ENCODE measurements around the gene ATP7B.
A peak's percentile ranks its signal among the peaks of the same experiment; 100 is the strongest.
"Not testable (repeated sequence)": the region's sequence is repeated elsewhere in the genome, so short reads cannot be mapped to it uniquely, and the experiment has no call there.

ATP7B gene

GRCh38 chr13:52010890-52011631 lies at the start of gene ATP7B:
TSS of gene ATP7B (minus strand) at chr13:52011450. CDS start at chr13:52011337, 113 bp downstream.
- peak; percentile 13 for ATAC-seq

GRCh38 chr13:52053460-52053859 lies 42.2 kb upstream of the ATP7B start:
- no peaks in the 10 kb centered on the region for H3K4me1 Mint-ChIP-seq
- peaks cover 2% of the 10 kb centered on the region for H3K36me3 Mint-ChIP-seq (ENCODE audit: low read depth)
- peaks cover 4% of the 10 kb centered on the region for H3K27me3 Mint-ChIP-seq
- peaks cover 19% of the 10 kb centered on the region for H3K9me3 Mint-ChIP-seq
- H3K27ac Mint-ChIP-seq = no peak overlapping the region
- ATAC-seq (no peak), DNase-seq (no peak)
- H3K4me3 Mint-ChIP-seq = no peak overlapping the region

More at GRCh38 chr13:52010890-52011631, at the start of gene ATP7B:
- Mint-ChIP-seq H3K36me3 (ENCODE audit: low read depth) (peaks cover 4% of the 10 kb centered on the region), H3K27me3 (peaks cover 23% of the 10 kb centered on the region), H3K27ac (peak within 1 kb of the TSS; percentile 92), H3K9me3 (no peaks in the 10 kb centered on the region), H3K4me3 (peak within 1 kb of the TSS; percentile 99), H3K4me1 (peaks cover 18% of the 10 kb centered on the region)
- peak; percentile 24 for DNase-seq

DNA sequence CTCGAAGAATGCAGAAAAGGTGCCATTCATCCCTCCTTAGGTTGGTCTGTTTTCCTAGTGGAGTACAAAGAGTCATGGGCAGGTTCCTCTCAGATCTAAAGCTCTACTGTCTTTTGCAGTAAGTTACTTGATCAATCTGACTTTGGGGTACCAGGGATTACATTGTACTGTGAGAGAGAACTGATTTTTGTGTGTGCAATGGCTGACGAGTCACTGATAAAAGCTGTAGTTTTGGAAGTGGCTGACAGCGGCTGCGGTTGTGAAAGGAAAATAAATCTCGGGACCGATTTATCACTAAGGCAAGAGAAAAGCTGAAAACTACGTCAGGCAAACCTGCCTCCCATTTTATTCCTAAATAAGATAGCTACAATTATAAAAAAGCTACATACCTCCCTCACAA lies 40.1 kb upstream of the ATP7B start:
- no peak for ATAC-seq
- H3K9me3 Mint-ChIP-seq = peaks cover 19% of the 10 kb centered on the region
- peaks cover 4% of the 10 kb centered on the region for H3K27me3 Mint-ChIP-seq
- H3K4me1 Mint-ChIP-seq = no peaks in the 10 kb centered on the region
- no peak overlapping the region for H3K27ac Mint-ChIP-seq
- DNase-seq = no peak
- peaks cover 2% of the 10 kb centered on the region for H3K36me3 Mint-ChIP-seq (ENCODE audit: low read depth)
- H3K4me3 Mint-ChIP-seq = no peak overlapping the region

DNA sequence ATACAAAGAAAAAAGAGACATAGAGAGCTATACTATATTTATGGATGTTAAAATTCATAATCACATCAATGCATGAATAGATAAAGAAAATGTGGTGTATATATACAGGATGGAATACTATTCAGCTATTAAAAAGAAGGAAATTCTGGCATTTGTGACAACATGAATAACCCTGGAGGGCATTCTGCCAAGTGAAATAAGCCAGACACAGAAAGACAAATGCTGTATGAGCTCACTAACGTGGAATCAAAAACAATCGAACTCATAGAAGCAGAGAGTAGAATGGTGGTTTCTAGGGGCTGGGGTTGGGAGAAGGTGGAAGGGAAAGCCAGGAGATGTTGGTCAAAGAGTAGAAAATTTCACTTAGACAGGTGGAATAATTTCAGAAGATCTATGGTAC lies 37.3 kb upstream of the ATP7B start:
- Mint-ChIP-seq H3K27me3 (peaks cover 4% of the 10 kb centered on the region), H3K4me1 (no peaks in the 10 kb centered on the region), H3K36me3 (ENCODE audit: low read depth) (peaks cover 7% of the 10 kb centered on the region), H3K9me3 (peaks cover 19% of the 10 kb centered on the region), H3K27ac (no peak overlapping the region), H3K4me3 (no peak overlapping the region)
- DNase-seq (no peak), ATAC-seq (no peak)

GRCh38 chr13:52047463-52047862 lies 36.2 kb upstream of the ATP7B start:
- DNase-seq (no peak), ATAC-seq (no peak)
- peaks cover 19% of the 10 kb centered on the region for H3K9me3 Mint-ChIP-seq
- H3K4me1 Mint-ChIP-seq = no peaks in the 10 kb centered on the region
- peaks cover 7% of the 10 kb centered on the region for H3K36me3 Mint-ChIP-seq (ENCODE audit: low read depth)
- no peak overlapping the region for H3K4me3 Mint-ChIP-seq
- no peak overlapping the region for H3K27ac Mint-ChIP-seq
- H3K27me3 Mint-ChIP-seq = peaks cover 4% of the 10 kb centered on the region

GRCh38 chr13:52043675-52044074 lies 32.4 kb upstream of the ATP7B start:
- H3K4me3 Mint-ChIP-seq = no peak overlapping the region
- H3K27me3 Mint-ChIP-seq = peaks cover 1% of the 10 kb centered on the region
- no peak for DNase-seq
- H3K9me3 Mint-ChIP-seq = peaks cover 15% of the 10 kb centered on the region
- peaks cover 10% of the 10 kb centered on the region for H3K36me3 Mint-ChIP-seq (ENCODE audit: low read depth)
- no peaks in the 10 kb centered on the region for H3K4me1 Mint-ChIP-seq
- H3K27ac Mint-ChIP-seq = no peak overlapping the region
- ATAC-seq = no peak

DNA sequence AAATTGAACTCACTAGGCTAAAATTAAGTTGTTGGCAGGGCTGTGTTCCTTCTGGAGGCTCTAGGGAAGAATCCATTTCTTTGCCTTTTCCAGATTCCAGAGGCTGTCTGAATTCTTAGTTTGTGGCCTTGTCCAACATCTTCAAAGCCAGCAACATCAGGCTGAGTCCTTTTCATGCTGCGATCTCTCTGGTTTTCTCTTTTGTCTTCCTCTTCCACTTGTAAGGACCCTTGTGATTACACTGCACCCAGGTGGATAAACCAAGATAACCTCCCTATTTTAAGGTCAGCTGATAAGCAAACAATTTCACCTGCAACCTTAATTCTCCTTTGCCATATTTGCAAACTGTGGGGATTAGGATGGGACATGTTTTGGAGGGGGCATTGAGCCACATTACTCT lies 24.8 kb upstream of the ATP7B start:
- no peak for ATAC-seq
- Mint-ChIP-seq H3K9me3 (peaks cover 6% of the 10 kb centered on the region), H3K4me1 (peaks cover 2% of the 10 kb centered on the region), H3K4me3 (no peak overlapping the region), H3K36me3 (ENCODE audit: low read depth) (peaks cover 9% of the 10 kb centered on the region), H3K27ac (no peak overlapping the region), H3K27me3 (no peaks in the 10 kb centered on the region)
- DNase-seq = no peak

- H3K27me3 Mint-ChIP-seq = no peaks in the 10 kb centered on the region
- H3K36me3 Mint-ChIP-seq (ENCODE audit: low read depth) = peaks cover 17% of the 10 kb centered on the region
- no peak overlapping the region for H3K4me3 Mint-ChIP-seq
- H3K9me3 Mint-ChIP-seq = peaks cover 8% of the 10 kb centered on the region
- ATAC-seq = no peak
- no peak for DNase-seq
- no peak overlapping the region for H3K27ac Mint-ChIP-seq
- H3K4me1 Mint-ChIP-seq = peaks cover 2% of the 10 kb centered on the region
These were observed 23.5 kb upstream of the ATP7B start for GRCh38 chr13:52034616-52035226.

DNA sequence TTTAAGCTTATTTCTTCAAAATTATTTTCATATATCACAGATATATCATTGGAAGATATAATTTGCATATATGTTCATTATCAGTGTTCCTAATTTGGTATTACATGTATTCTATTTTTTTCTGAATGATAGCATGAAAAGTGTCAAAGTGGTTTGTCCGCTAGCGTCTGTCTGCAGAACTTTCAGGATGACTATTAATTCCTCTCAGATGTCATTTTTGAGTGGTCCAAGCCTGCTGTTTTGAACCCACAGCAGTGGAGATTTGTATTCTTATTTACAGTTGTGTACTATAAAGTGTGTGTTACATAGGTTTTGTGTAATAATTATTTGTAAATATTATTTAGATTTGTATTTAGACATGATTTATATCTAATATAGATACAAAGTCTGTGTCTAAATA lies 21.8 kb upstream of the ATP7B start:
- Mint-ChIP-seq H3K27me3 (no peaks in the 10 kb centered on the region), H3K36me3 (ENCODE audit: low read depth) (peaks cover 33% of the 10 kb centered on the region), H3K4me1 (peaks cover 2% of the 10 kb centered on the region), H3K27ac (no peak overlapping the region), H3K4me3 (no peak overlapping the region), H3K9me3 (peaks cover 18% of the 10 kb centered on the region)
- ATAC-seq (no peak), DNase-seq (no peak)

GRCh38 chr13:52030401-52030800 lies 19.2 kb upstream of the ATP7B start:
- not testable (repeated sequence) for H3K27me3 Mint-ChIP-seq, H3K4me3 Mint-ChIP-seq, DNase-seq, H3K4me1 Mint-ChIP-seq, ATAC-seq, H3K27ac Mint-ChIP-seq
- Mint-ChIP-seq H3K9me3 (peaks cover 30% of the 10 kb centered on the region), H3K36me3 (ENCODE audit: low read depth) (peaks cover 57% of the 10 kb centered on the region)

- no peak overlapping the region for H3K4me3 Mint-ChIP-seq
- peaks cover 63% of the 10 kb centered on the region for H3K36me3 Mint-ChIP-seq (ENCODE audit: low read depth)
- no peak for ATAC-seq
- peaks cover 5% of the 10 kb centered on the region for H3K4me1 Mint-ChIP-seq
- H3K27ac Mint-ChIP-seq = no peak overlapping the region
- peaks cover 30% of the 10 kb centered on the region for H3K9me3 Mint-ChIP-seq
- H3K27me3 Mint-ChIP-seq = no peaks in the 10 kb centered on the region
- DNase-seq = no peak
These were observed 18.3 kb upstream of the ATP7B start for GRCh38 chr13:52029569-52029968.

DNA sequence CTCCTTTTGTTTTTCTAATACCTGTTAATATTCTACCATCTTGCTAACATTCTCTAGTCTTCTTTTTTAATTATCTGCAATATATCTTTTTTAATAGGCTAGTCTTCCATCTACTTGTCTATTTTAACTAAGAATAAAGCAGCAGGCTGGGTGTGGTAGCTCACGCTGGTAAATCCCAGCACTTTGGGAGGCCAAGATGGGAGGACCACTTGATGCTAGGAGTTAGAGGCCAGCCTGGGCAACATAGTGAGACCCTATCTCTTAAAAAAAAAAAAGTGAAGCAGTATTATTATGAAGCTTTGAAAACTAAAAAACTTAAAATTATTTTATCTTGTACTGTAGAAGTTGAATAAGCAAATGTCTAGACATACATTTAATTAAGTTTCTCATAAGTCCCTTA lies 16.6 kb upstream of the ATP7B start:
- Mint-ChIP-seq H3K4me1 (peaks cover 5% of the 10 kb centered on the region), H3K9me3 (peaks cover 30% of the 10 kb centered on the region), H3K4me3 (no peak overlapping the region), H3K27ac (no peak overlapping the region), H3K27me3 (no peaks in the 10 kb centered on the region), H3K36me3 (ENCODE audit: low read depth) (peaks cover 76% of the 10 kb centered on the region)
- no peak for ATAC-seq
- no peak for DNase-seq

DNA sequence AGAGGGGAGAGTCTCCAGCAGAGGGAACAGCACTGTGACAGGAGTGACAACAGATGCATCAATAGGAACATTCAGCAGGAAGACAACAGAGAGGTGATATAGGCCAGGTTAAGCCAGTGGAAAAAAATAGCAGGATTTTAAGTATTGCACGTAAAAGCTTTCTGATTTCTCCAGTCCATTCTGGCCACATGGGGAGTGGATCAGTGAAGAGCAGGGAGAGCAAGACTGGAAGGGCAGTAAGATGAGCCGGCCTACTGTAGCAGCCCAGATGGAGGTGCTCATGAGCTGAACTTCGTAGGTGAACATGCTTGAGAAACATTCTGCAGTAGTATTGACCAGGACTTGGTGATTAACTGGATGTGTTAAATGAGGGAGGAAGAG lies 15.0 kb upstream of the ATP7B start:
- DNase-seq (no peak), ATAC-seq (no peak)
- Mint-ChIP-seq H3K4me3 (no peak overlapping the region), H3K27me3 (no peaks in the 10 kb centered on the region), H3K4me1 (peaks cover 3% of the 10 kb centered on the region), H3K36me3 (ENCODE audit: low read depth) (peaks cover 83% of the 10 kb centered on the region), H3K27ac (no peak overlapping the region), H3K9me3 (peaks cover 30% of the 10 kb centered on the region)

- no peaks in the 10 kb centered on the region for H3K27me3 Mint-ChIP-seq
- no peak overlapping the region for H3K27ac Mint-ChIP-seq
- no peak for ATAC-seq
- no peak for DNase-seq
- peaks cover 30% of the 10 kb centered on the region for H3K9me3 Mint-ChIP-seq
- peaks cover 83% of the 10 kb centered on the region for H3K36me3 Mint-ChIP-seq (ENCODE audit: low read depth)
- H3K4me1 Mint-ChIP-seq = peaks cover 3% of the 10 kb centered on the region
- no peak overlapping the region for H3K4me3 Mint-ChIP-seq
These were observed 14.4 kb upstream of the ATP7B start for GRCh38 chr13:52025475-52026245.

- H3K4me3 Mint-ChIP-seq = no peak within 1 kb of the TSS
- no peaks in the 10 kb centered on the region for H3K27me3 Mint-ChIP-seq
- H3K4me1 Mint-ChIP-seq = peaks cover 3% of the 10 kb centered on the region
- DNase-seq (no peak), ATAC-seq (no peak)
- H3K9me3 Mint-ChIP-seq = peaks cover 20% of the 10 kb centered on the region
- peaks cover 81% of the 10 kb centered on the region for H3K36me3 Mint-ChIP-seq (ENCODE audit: low read depth)
- H3K27ac Mint-ChIP-seq = no peak within 1 kb of the TSS
These were observed 13.2 kb upstream of the ATP7B start, which contains the start of gene UTP14C for GRCh38 chr13:52024481-52024880. TSS of gene UTP14C (plus strand) at chr13:52024691. CDS start at chr13:52028805, 4,114 bp downstream.

All from activated naive CD8-positive, alpha-beta T cell treated with anti-CD3 and anti-CD28 coated beads, Interleukin-2, amount 50 U/mL, for 24 hours (primary cell).